22Rv1 (cell line): ENCODE measurements around the gene CHST3.

ENCODE experiments used
- CTCF ChIP-seq: fragments of 450-650 bp; IDR thresholded peaks from 2 replicates; pipeline ENCODE4 v1.5.1; 2017; ENCODE audit warnings: mild to moderate bottlenecking
- ZFX ChIP-seq: fragments of 450-650 bp; IDR thresholded peaks from 2 replicates; pipeline ENCODE4 v1.6.1; 2017; ENCODE audit warnings: antibody characterized with exemption, borderline replicate concordance

- no peak for TF ChIP-seq CTCF
- TF ChIP-seq ZFX: no peak
These were observed 86.7 kb downstream of the CHST3 start for GRCh38 chr10:72050873-72051272.
